GM12892 (cell line): Measurements from ENCODE around the gene FSD2.
A peak's percentile ranks its signal among the peaks of the same experiment; 100 is the strongest.

ENCODE experiments used
- DNase-seq: peaks from one replicate; pipeline ENCODE4 v3.0.0; 2011; ENCODE audit not compliant: insufficient read length
- FAIRE-seq: peaks from 2 replicates; lab custom pipeline; 2011; peaks lifted over from hg19 to GRCh38; lab: Jason Lieb, UNC
- POLR2A ChIP-seq: IDR thresholded peaks from 2 replicates; pipeline ENCODE4 v1.6.1; 2011; ENCODE audit warnings: low read depth, low read length, control low read depth
- POLR2AphosphoS5 ChIP-seq: IDR thresholded peaks from 2 replicates; pipeline ENCODE4 v1.6.1; 2011; ENCODE audit warnings: low read depth, low read length, control low read depth
- TAF1 ChIP-seq: IDR thresholded peaks from 2 replicates; pipeline ENCODE4 v1.6.1; 2011; ENCODE audit warnings: low read depth, mild to moderate bottlenecking, control low read depth, low read length, borderline replicate concordance

FSD2 gene

DNA sequence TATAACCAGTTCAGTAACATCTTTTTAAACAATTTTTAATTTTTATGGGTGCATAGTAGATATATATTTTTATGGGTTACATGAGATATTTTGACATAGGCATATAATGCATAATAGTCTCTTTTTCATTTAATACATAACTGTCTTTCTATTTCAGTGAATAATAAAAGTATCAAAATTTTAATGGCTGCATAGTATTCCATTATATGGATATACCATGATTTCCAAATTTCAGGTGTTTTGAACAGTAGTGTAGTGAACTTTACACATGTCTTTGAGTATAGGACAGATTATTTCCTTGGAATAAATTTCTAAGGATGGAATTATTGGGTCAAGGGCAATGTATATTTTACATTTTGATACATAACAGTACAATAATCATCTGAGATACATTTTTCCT, 14.3 kb upstream of the FSD2 start:
- DNase-seq, result no peak
- no peak for TF ChIP-seq TAF1
- TF ChIP-seq POLR2A, result no peak
- TF ChIP-seq POLR2AphosphoS5, result no peak
- no peak for FAIRE-seq

DNA sequence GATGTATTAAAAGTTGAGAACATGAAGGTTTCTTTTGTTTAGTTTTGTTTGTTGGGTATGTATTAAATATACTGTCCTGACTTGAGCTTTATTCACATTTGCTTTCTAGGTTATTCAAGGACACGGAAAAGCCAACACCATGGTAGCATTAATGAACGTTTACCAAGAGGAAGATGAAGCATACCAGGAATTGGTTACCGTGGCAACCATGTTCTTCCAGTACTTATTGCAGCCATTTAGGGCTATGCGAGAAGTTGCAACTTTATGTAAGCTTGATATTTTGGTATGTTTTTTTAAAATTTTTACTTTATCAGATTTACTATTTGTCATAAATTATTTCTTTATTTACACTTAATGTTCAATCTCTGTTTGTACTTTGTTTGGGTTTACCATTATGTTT, 7.1 kb upstream of the FSD2 start:
- TF ChIP-seq POLR2A, result no peak
- TF ChIP-seq POLR2AphosphoS5, result no peak
- no peak for TF ChIP-seq TAF1
- no peak for DNase-seq
- FAIRE-seq, result no peak

DNA sequence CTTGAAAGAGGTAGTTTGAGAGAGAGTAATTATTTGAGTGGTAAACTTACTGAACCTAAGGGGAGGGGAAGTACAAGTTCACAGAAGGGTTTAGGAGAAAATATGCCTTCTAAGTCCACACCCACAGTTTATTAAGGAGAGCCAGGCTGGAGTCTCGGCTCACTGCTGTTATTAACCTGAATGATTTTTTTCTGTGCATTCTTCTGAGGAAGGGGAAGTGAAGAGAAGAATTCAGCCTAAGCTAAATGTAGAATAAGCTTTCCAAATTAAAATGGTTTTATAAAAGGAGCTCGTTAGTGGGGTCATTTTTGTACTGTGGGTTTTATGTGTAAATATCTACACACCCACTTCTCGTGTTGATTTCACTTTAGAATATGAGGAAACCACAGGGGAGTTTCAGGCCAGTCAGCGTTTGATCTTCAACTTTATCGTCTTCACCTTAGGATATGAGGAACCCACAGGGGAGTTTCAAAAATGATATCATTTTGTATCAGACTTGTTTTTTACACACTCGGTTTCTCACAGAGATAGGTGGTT, 5.1 kb upstream of the FSD2 start:
- DNase-seq, result no peak

DNA sequence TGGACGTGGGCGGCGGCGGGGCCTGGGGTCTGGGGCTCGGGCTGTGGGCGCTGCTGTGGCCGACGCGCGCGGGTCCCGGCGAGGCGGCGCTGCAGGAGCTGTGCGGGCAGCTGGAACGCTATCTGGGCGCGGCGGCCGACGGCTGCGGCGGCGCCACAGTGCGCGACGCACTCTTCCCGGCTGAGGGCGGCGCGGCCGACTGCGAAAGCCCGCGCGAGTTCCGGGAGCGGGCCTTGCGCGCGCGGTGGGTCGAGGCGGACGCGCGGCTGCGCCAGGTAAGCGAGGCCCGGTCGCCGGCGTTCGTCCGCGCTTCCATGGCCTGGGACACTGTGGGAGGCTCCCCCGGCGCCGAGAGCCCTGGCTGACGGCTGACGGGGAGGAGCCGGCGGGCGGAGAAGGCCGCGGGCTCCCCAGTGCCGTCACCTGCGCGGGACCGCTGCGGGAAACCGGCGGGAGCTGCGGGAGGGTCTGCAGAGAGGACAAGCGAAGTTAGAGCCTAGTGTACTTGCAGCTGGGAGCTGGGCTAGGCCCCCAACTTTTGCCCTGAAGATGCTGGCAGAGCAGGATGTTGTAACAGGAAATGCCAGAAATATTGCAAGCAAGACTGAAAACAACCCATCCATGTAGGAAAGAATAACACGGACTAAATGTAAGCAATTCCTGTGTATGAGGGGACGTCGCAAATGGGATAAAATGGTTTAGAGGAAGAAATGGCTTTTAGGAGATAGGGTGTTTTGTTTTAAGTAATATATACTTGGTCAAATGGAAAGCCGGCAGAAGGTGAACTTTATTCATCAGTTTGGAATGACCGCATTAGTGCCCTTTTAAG, 4.4 kb upstream of the FSD2 start:
- DNase-seq, result no peak
- FAIRE-seq, result no peak
- no peak for TF ChIP-seq TAF1
- TF ChIP-seq POLR2A, result no peak

More for the DNA sequence above, 5.1 kb upstream of the FSD2 start:
- TF ChIP-seq TAF1 (no peak), POLR2AphosphoS5 (no peak)
- FAIRE-seq, result no peak

DNA sequence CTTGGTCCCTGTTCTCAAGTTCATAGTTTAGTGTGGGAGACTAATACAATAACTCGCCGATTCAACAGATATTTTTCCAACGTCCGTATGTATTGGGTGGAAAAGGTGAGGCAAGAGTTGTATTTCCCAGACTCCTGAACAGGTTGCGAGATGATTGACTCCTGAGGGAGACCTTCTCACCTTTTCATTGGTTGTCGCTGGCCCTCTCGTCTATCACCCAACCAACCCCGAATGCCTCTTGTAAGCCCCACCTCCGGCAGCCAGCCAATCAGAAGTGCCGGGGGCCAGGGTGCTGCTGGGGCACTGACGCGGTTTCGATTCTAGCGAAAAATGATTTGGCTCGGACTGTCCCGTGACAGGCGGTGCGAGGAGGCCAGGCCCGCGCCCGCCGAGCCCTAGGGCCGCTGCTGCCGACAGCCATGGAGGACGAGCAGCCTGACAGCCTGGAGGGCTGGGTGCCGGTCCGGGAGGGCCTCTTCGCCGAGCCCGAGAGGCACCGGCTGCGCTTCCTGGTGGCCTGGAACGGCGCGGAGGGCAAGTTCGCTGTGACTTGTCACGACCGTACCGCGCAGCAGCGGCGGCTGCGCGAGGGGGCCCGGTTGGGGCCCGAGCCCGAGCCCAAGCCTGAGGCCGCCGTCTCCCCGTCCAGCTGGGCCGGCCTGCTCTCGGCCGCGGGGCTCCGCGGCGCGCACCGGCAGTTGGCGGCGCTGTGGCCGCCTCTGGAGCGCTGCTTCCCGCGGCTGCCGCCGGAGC, 3.6 kb upstream of the FSD2 start, which contains the start of gene WHAMM:
Gene WHAMM, plus strand, starts transcription at position 321 of the 753 bp plus-strand sequence. Its CDS starts 99 bp downstream, at position 420.
- TF ChIP-seq POLR2AphosphoS5 (peak; percentile 79), TAF1 (peak; percentile 79; the same call in 1 of the 2 replicates), POLR2A (peak; percentile 91)
- DNase-seq (peak; percentile 66), FAIRE-seq (peak; percentile 98)

DNA sequence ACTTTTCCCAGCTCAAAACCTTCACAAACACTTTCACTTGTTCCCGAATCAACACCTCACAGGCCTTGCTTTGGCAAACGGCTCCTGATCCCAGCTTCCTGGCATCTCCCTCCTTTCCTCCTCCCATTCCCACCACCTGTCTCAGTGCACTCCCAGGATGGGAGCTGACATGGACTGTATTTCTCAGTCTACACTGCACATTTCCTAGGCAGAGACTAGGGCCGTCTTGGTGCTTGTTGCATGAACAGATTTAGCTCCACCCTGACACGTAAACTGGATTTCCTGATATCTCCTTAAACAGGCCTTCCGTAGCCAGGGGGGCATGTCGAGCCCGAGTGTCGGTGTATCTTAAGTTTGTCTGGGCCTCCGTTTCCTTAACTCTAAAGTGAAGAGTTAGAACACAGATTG, 2.8 kb upstream of the FSD2 start:
- DNase-seq, result no peak
- FAIRE-seq, result peak; percentile 83
- TF ChIP-seq POLR2A, result no peak; the same call in 1 of the 2 replicates
- no peak for TF ChIP-seq POLR2AphosphoS5
- no peak for TF ChIP-seq TAF1

DNA sequence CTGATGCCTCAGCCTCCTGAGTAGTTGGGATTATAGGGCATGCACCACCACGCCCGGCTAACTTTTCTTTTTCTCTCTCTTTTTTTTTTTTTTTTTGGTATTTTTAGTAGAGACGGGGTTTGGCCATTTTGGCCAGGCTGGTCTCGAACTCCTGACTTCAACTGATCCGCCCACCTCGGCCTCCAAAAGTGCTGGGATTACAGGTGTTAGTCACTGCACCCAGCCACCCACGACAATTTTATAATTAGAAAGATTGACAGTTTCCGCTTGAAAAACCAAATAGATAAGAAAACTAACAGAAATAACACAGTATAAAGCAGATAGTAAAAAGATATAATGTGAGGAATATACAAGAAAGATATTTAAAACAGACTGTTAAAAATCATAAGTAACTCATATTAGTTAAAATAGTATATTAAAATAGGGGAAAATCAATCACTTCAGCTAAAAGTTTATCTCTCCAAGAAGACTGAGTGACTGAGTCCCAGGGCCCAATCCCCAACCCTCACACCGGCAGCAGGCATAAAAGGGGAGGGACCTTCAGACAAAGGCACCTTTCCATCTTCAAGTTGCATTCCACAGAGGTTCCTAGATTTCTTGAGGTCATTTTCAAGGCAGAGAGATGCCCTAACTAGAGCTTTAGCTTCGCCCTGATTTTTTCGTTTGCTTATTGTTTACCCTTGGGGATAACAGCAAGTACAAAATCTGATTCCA, 2.2 kb upstream of the FSD2 start:
- FAIRE-seq, result no peak

DNA sequence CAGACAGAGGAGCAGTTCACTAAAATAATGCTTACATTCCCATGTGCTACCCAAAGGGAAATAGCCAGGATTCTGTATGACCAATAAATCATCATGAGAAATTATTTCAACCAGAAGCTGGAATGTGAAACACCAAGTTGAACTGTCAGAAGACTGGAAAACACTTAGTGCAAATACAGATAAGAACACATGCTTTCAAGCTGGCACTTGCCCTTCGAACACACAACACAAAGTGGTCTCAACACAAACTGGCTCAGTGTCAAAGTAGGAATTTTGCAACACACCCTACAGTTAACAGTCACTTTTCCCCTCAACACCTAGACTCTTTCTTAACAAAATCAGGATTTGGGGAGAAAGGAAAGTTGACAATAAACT, 1.3 kb downstream of the FSD2 start:
- no peak for DNase-seq
- TF ChIP-seq POLR2AphosphoS5 (no peak), POLR2A (no peak), TAF1 (no peak)
- no peak for FAIRE-seq

More for the DNA sequence above, 2.2 kb upstream of the FSD2 start:
- no peak for TF ChIP-seq POLR2A
- TF ChIP-seq POLR2AphosphoS5, result no peak
- no peak for TF ChIP-seq TAF1
- no peak for DNase-seq

DNA sequence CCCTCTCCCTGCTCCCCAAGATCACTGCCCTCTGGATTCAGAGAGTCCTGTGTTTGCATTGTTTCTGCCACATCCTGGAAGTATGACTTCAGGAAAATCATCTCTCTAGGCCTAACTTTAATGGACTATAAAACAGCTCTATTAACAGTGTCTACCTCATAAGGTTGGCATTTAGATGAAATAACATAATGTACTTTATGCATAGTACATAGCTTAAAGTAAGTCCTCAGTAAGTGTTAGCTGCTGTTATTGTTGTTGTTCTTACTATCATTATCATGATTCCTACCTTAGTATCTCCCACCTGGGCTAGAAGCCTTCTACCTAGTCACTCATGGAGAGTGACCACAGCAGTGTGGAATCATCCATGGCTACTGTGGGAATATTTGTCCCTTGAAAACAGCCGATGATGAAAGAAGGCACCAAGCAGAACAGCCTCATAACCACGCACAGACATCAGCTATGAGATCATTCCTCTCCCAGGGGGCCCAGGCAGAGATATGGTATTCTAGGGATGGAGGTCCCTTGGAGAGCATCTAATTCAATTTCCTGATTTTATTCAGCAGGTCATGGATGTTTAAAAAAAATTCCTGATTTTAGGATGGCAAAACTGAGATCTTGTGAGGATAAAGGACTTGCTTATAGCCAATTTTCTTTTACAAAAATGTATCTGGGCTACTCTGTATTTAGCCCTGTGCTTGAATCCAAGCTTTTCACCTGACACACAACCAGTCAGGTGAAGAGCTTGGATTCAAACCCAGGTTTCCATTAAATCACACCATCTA, 1.9 kb downstream of the FSD2 start:
- TF ChIP-seq TAF1, result no peak
- no peak for TF ChIP-seq POLR2AphosphoS5
- no peak for TF ChIP-seq POLR2A
- DNase-seq, result no peak
- no peak for FAIRE-seq

DNA sequence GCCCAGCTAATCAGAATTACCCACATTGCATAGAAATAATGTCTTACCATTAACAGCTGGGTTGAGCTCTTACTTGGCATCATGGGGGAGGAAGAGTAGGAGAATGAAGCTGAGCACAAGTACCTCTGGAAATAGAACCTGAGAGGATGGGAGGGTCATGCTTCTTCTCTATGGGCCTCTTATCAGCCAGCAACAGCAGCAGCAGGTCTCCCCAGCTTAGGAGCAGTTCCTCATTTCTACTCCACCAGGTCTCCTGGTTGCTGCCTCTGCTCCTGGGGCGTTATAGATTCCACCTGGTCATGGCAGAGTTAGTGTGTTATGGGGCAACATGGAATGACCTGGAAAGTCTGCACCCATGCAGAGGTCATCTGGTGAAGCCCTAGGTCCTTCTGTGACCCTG, 3.4 kb downstream of the FSD2 start:
- no peak for DNase-seq
- FAIRE-seq, result no peak
- TF ChIP-seq POLR2AphosphoS5 (no peak), POLR2A (no peak), TAF1 (no peak)
